Body of pancreas (tissue), 4 donors: Measurements from ENCODE around the gene WWOX. TPM values are rescaled to one million over a fixed set of nuclear protein-coding genes. Genes with fewer than 3 reads are reported as not detected.
A peak's percentile ranks its signal among the peaks of the same experiment; 100 is the strongest.

ENCODE experiments used
- ATAC-seq: fragments of 150-250 bp; one replicate; pipeline ENCODE4 v1.9.1; 2016
- DNase-seq, 4 donors: peaks; one replicate each; pipeline ENCODE4 v3.0.0-alpha.2; 2019
- H3K27ac ChIP-seq, 4 donors: fragments of 200-600 bp; sonication (generic); 1 replicate in 3 of 4; 2 replicates in 1 of 4; pipeline versions ENCODE4 v1.5.1 to v1.6.1; 2016 to 2019; ENCODE audit warnings: mild to moderate bottlenecking in 1 of 4, mixed read lengths in 1 of 4, moderate library complexity in 1 of 4
- H3K27me3 ChIP-seq, 2 donors: fragments of 200-600 bp; sonication (generic); one replicate each; pipeline ENCODE4 v1.6.0; 2016; ENCODE audit warnings: mild to moderate bottlenecking in 1 of 2
- H3K36me3 ChIP-seq, 2 donors: fragments of 200-600 bp; sonication (generic); replicated peaks in 1 of 2; 2 replicates each; pipeline ENCODE4 v1.5.1; 2016; ENCODE audit warnings: low read depth in 2 of 2; ENCODE audit not compliant: insufficient read depth in 1 of 2
- H3K4me1 ChIP-seq: fragments of 200-600 bp; sonication (generic); one replicate; pipeline ENCODE4 v1.6.0; 2016
- H3K4me3 ChIP-seq, 2 donors: fragments of 200-600 bp; sonication (generic); 1 replicate in 1 of 2; 2 replicates in 1 of 2; pipeline ENCODE4 v1.5.1; 2016 to 2019
- H3K9me3 ChIP-seq, 3 donors: fragments of 200-600 bp; sonication (generic); 1 replicate in 2 of 3; 2 replicates in 1 of 3; pipeline ENCODE4 v1.5.1; 2016
- POLR2A ChIP-seq, 3 donors: fragments of 450-650 bp; IDR thresholded peaks; one replicate each; pipeline ENCODE4 v1.6.1; 2016; ENCODE audit warnings: antibody characterized with exemption in 3 of 3, mild to moderate bottlenecking in 2 of 3
- WGBS, 2 donors: methylation state at CpG; one replicate each; pipeline ENCODE4 v1.1.5; 2017; 5-methylcytosine and 5-hydroxymethylcytosine counted together
- intact Hi-C: fragments of 100-400 bp; cut with DNase I; formaldehyde crosslinking; loops from one replicate; pipeline ENCODE4 v1.15.1; 2023
- total RNA-seq, 2 donors: library from RNA; depleted of rRNA; stranded (reverse); fragments of >200 nt; gene quantifications; one replicate each; pipeline ENCODE4 v1.1.0, GENCODE V29; 2016
- TF ChIP-seq, protein P1 (sequence below), 7 experiments: fragments of 450-650 bp in 4 of 7; fragments of 200-600 bp in 3 of 7; sonication (generic) in 3 of 7; IDR thresholded peaks; one replicate each; pipeline ENCODE4 v1.5.1; 2016 to 2019; ENCODE audit warnings: antibody characterized with exemption in 7 of 7

WWOX gene
- total RNA-seq, 2 donors from 2014 or later, result 52.7 to 67.2 TPM

DNA sequence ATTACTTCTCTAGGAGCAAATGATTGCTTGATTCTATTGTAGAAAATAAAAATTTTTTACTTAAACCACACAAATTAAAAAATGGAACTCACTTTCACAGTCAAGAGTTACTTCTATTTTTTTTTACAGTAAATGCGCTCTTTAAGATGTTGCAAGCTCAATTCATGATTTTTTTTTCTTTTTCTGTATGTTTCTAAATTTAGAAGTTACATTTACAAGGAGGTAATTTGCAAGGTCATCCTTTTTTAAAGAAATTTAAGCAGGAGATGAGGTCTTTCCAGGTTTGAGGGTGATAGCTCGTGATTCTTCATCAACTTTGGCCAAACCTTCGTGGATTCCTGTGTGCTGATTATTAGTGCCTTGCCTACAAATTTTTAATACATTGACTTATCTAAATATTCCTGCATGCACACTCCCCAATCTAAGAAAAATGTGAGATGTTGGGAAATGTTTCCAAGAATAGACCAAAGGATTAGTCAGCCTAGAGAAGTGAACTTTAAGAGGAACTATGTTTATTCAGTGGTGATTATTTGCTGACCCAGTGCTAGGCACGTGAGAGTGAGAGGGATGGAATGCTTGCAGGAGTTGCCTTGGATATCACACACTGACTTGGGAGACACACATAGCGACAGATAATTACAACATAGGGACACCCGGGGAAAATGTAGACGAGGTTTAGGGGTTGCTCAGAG, 1071.2 kb downstream of the WWOX start:
- no peak overlapping the region for H3K27ac ChIP-seq
- TF ChIP-seq, protein P1, sequence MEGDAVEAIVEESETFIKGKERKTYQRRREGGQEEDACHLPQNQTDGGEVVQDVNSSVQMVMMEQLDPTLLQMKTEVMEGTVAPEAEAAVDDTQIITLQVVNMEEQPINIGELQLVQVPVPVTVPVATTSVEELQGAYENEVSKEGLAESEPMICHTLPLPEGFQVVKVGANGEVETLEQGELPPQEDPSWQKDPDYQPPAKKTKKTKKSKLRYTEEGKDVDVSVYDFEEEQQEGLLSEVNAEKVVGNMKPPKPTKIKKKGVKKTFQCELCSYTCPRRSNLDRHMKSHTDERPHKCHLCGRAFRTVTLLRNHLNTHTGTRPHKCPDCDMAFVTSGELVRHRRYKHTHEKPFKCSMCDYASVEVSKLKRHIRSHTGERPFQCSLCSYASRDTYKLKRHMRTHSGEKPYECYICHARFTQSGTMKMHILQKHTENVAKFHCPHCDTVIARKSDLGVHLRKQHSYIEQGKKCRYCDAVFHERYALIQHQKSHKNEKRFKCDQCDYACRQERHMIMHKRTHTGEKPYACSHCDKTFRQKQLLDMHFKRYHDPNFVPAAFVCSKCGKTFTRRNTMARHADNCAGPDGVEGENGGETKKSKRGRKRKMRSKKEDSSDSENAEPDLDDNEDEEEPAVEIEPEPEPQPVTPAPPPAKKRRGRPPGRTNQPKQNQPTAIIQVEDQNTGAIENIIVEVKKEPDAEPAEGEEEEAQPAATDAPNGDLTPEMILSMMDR (IDR thresholded peaks at IDR 0.05), result no peak
- TF ChIP-seq POLR2A (IDR thresholded peaks at IDR 0.05), result no peak
- no peak overlapping the region for H3K4me3 ChIP-seq
- ATAC-seq (no peak), DNase-seq (peak in 1 of 4 donors; percentile 47)
- no peaks in the 10 kb centered on the region for H3K36me3 ChIP-seq
- H3K27me3 ChIP-seq, result no peaks in the 10 kb centered on the region
- H3K9me3 ChIP-seq, result no peaks in the 10 kb centered on the region
- H3K4me1 ChIP-seq, result no peaks in the 10 kb centered on the region
- intact Hi-C loops, result no loop called here
- WGBS, 2 donors, result 64 to 67% methylated on average over 7 of the region's 7 CpGs

DNA sequence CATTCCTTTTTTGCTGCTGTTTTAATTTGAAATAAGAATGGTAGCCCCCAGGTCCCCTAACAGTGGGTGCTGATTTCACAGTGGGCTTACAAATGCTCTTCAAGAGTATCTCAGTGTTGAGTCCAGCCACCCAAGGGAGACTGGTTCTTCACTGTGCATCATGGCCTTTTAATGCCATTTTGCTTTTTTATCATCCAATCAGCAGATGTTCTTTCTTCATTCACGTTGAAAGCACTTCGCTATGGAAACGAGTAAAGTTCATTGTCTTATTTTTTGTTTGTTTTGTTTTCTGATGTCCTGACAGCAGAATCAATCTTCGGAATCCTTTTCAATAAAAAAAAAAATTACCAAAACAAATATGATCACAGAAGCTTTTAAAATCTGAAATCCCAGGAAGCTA, 1072.0 kb downstream of the WWOX start:
- no peaks in the 10 kb centered on the region for H3K9me3 ChIP-seq
- intact Hi-C loops, result no loop called here
- H3K27me3 ChIP-seq, result no peaks in the 10 kb centered on the region
- ATAC-seq (no peak), DNase-seq (no peak)
- H3K4me1 ChIP-seq, result no peaks in the 10 kb centered on the region
- no peak overlapping the region for H3K4me3 ChIP-seq
- no peaks in the 10 kb centered on the region for H3K36me3 ChIP-seq
- H3K27ac ChIP-seq, result no peak overlapping the region
- no peak for TF ChIP-seq POLR2A (IDR thresholded peaks at IDR 0.05)
- TF ChIP-seq, protein P1 (IDR thresholded peaks at IDR 0.05), result no peak
- WGBS, 2 donors, result 75 to 79% methylated on average over 4 of the region's 4 CpGs

DNA sequence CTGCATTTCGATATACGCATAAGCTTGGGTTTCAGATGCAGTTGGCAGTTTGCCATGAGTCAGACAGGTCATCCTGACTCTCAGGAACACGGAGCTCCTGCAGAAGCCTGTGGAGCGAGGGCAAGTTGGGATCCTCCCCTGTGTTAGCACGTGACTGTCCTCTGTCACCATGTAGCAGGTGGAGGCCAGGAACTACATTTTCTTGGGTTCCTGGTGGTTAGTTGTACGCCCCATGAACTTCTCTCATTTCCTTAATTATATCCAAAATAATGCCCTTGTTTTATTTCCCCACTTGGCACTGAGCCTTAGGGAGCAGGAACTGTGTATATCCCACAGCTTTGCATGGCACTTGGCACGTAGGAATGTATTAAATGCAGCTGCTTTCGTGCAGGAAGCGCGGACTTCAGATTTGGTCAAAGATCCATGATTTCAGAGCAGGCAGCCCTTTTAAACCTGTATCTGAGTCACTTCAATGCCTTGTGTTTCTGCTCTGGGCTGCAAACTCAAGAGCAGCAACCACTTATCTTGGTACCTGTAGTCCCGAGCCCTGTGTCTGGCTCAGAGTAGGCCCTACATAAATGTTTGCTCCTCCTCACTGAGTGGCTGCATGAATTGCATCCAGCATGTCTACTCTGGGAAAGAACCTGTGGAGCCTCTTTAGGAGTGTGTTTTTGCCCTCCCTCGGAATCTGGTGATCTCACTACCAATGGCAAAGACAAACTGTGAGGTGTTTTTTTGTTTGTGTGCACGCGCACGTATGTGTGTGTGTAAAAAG, 1072.7 kb downstream of the WWOX start:
- intact Hi-C loops, result no loop called here

DNA sequence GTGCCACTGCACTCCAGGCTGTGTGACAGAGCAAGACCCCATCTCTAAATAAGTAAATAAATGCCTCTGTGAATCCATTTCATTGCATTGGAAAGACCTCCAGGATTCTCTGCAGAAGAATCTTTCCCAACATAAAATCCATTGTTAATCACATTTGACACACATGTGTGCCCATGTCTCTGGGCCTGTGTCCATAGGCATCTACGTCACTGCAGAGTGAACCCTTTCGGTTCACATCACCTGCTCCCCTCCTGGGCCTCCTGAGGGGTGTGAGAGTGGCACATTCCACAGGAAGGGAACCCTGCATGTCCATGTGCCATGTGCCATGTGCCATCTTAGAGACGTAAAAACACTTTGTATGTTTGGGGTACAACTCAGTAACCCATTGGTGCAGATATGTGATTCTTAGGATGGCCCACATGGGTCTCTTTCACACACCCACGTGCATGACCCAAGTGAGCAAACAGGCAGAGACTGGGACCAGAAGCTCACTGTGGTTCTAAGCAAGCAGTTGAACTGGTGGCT, 1073.6 kb downstream of the WWOX start:
- DNase-seq (no peak), ATAC-seq (no peak)
- no peaks in the 10 kb centered on the region for H3K36me3 ChIP-seq
- no peak overlapping the region for H3K27ac ChIP-seq
- 68 to 90% methylated on average over 4 of the region's 4 CpGs for WGBS, 2 donors
- intact Hi-C loops, result no loop called here
- no peaks in the 10 kb centered on the region for H3K4me1 ChIP-seq
- H3K4me3 ChIP-seq, result no peak overlapping the region
- H3K9me3 ChIP-seq, result no peaks in the 10 kb centered on the region
- no peaks in the 10 kb centered on the region for H3K27me3 ChIP-seq
- TF ChIP-seq, protein P1 (IDR thresholded peaks at IDR 0.05), result no peak
- no peak for TF ChIP-seq POLR2A (IDR thresholded peaks at IDR 0.05)

More for the DNA sequence above, 1072.7 kb downstream of the WWOX start:
- 84 to 85% methylated on average over 15 of the region's 15 CpGs for WGBS, 2 donors
- no peaks in the 10 kb centered on the region for H3K4me1 ChIP-seq
- H3K4me3 ChIP-seq, result no peak overlapping the region
- TF ChIP-seq, protein P1 (IDR thresholded peaks at IDR 0.05), result no peak
- TF ChIP-seq POLR2A (IDR thresholded peaks at IDR 0.05), result no peak
- no peaks in the 10 kb centered on the region for H3K9me3 ChIP-seq
- DNase-seq, result no peak
- H3K27ac ChIP-seq, result no peak overlapping the region
- H3K36me3 ChIP-seq, result no peaks in the 10 kb centered on the region
- H3K27me3 ChIP-seq, result no peaks in the 10 kb centered on the region
- ATAC-seq, result no peak
